ENCODE measurements around the gene EXOSC1.

EXOSC1 gene

DNA sequence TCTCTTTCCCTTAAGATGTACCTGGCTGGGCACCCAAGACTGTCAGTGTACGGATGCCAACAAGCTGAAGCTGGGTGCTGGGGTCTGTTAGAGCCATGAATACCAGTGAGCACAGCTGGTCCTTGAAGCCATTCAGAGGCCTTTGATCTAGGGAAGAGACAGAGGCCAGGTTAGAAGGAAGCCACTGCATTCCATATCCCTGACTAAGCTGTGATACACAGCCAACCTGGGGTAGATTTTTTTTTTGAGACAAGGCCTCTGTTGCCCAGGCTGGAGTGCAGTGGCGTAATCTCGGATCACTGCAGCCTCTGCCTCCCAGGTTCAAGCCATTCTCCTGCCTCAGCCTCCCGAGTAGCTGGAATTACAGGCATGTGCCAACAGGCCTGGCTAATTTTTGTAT, 20.9 kb upstream of the EXOSC1 start:
- no peak for TF ChIP-seq ZFX (IDR thresholded peaks at IDR 0.05)
- TF ChIP-seq, protein P1, sequence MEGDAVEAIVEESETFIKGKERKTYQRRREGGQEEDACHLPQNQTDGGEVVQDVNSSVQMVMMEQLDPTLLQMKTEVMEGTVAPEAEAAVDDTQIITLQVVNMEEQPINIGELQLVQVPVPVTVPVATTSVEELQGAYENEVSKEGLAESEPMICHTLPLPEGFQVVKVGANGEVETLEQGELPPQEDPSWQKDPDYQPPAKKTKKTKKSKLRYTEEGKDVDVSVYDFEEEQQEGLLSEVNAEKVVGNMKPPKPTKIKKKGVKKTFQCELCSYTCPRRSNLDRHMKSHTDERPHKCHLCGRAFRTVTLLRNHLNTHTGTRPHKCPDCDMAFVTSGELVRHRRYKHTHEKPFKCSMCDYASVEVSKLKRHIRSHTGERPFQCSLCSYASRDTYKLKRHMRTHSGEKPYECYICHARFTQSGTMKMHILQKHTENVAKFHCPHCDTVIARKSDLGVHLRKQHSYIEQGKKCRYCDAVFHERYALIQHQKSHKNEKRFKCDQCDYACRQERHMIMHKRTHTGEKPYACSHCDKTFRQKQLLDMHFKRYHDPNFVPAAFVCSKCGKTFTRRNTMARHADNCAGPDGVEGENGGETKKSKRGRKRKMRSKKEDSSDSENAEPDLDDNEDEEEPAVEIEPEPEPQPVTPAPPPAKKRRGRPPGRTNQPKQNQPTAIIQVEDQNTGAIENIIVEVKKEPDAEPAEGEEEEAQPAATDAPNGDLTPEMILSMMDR (conservative IDR thresholded peaks at IDR 0.05), result no peak
- no peak overlapping the region for H3K27ac ChIP-seq

DNA sequence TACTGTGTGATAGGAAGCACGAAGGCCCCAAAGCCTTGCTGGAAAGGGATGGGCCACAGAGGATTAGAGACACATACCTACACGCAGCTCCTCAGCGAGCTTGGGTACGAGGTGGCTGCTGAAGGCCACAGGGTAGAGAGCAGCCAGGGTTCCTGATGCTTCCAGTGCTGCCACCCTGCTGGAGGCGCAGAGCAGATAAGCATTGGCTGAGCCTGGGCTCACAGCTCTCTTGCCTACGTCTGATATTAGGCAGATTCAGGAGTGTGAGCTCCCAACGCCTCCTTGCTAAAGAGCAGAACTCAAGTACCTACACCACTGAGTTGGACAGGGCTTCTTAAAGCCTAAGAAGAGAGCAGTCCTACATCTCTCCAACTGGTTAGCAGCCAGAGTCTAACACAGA, 20.2 kb upstream of the EXOSC1 start:
- TF ChIP-seq, protein P1 (conservative IDR thresholded peaks at IDR 0.05), result no peak
- no peak for TF ChIP-seq ZFX (IDR thresholded peaks at IDR 0.05)
- no peak overlapping the region for H3K27ac ChIP-seq

DNA sequence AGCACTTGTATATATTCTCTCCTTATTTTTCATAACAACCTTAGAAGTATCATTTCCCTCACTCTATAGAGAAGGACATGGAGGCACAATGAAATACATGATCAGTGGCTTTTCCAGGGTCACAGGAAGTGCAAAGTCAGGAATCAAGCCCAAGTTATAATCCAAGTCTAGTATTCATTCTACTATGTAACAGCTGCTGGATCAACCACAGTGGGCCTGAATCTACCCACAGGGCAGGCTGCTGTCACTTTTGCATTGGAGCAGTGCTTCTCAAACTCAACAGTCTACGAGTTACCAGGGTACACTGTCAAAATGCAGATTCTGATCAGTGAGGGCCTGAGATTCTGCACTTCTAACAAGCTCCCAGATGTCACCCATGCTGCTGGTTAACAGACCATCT, 18.4 kb upstream of the EXOSC1 start:
- no peak overlapping the region for H3K27ac ChIP-seq

DNA sequence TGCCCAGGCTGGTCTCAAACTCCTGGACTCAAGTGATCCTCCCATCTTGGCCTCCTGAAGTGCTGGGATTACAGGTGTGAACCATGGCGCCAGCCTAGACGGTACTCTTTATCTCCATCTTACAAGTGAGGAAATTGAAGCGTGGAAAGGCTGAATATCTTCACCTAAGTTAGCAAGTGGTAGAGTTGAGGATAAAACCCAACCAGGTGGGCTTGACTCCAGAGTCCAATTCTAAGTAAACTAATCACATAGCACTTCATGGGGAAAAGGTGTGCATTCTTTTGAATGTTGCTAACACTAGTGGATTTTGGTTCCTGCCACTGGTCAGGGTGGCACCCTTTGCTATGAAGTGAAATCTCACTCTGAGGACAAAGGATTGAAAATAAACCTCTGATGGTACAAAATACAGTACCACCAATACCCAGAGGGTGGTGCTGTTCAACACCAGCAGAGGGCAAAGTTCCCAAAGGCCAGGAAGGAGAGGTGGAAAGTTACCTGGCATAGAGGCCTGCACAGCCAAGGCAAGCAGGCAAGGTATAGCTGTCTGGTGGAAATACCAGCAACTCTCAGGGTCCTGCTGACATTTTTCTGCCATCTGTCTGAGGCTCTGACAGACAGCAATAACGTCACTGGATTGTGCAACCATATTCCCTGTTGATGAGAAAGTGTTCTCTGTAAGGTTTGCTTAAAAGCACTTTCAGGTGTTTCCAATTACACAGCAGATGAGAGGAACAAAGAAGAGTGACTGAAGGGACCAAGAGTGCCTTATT, 17.7 kb upstream of the EXOSC1 start:
- no peak overlapping the region for H3K27ac ChIP-seq
- TF ChIP-seq, protein P1 (conservative IDR thresholded peaks at IDR 0.05), result peak; percentile 91
- TF ChIP-seq ZFX (IDR thresholded peaks at IDR 0.05), result no peak

More for the DNA sequence above, 18.4 kb upstream of the EXOSC1 start:
- TF ChIP-seq, protein P1 (conservative IDR thresholded peaks at IDR 0.05), result no peak
- TF ChIP-seq ZFX (IDR thresholded peaks at IDR 0.05), result no peak

DNA sequence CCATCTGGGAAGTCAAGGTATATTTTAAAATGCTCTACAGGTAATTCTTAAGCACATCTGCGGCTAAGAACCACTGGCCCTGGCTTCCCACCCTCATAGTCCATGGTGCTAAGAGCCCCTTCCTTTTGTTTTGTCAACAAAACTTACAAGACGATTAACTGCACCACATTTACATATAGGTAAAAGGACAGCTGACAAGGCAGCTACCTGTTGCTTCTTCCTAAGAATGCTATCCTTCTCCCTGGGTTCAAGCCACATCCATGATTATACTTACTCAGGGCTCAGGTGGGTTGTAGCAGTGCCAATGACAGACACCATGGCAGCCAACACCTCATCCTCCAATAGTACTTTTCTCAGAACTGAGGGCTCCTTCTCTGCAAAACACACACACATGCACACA, 16.5 kb upstream of the EXOSC1 start:
- no peak overlapping the region for H3K27ac ChIP-seq
- TF ChIP-seq ZFX (IDR thresholded peaks at IDR 0.05), result no peak
- TF ChIP-seq, protein P1 (conservative IDR thresholded peaks at IDR 0.05), result no peak

DNA sequence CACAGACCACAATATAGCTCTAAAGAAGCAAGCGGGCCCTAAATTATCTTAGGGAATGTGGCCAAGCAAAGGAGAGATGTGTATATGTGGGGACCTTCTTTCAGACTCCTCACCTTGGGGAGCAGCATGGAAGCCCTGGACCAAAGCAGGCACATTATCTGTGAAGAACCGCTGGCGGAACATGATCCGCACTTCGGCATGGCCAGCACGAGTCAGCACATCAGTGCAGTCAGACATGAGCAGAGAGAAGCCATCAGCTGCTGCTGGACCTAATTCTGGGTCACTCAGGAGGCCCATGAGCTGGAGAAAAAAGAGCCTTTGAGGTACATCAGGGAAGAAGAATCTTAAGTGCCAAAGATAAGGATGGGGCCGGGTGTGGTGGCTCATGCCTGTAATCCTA, 14.1 kb upstream of the EXOSC1 start:
- H3K27ac ChIP-seq, result no peak overlapping the region
- TF ChIP-seq, protein P1 (conservative IDR thresholded peaks at IDR 0.05), result no peak
- no peak for TF ChIP-seq ZFX (IDR thresholded peaks at IDR 0.05)

DNA sequence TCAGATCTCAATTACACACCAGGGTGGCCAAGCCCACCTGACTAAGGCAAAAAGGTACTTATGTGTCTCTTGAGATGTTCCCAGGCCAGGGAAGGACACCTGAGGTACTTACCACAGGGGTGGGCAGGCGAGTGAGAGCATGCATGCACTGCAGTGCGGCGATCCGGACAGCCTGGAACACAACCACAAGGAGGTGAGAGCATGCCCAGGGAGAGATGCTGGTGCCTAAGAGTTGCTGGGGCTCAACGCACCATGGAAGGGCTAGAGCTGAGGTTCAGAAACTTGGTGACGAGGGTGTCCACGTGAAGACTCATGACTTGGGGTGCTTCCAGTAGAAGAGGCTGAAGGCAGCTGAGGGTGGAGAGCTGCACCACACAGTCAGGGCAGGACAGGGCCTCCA, 13.3 kb upstream of the EXOSC1 start:
- no peak for TF ChIP-seq ZFX (IDR thresholded peaks at IDR 0.05)
- TF ChIP-seq, protein P1 (conservative IDR thresholded peaks at IDR 0.05), result no peak
- H3K27ac ChIP-seq, result no peak overlapping the region

All from C4-2B (cell line).